ENCODE measurements around the gene RPL34.

DNA sequence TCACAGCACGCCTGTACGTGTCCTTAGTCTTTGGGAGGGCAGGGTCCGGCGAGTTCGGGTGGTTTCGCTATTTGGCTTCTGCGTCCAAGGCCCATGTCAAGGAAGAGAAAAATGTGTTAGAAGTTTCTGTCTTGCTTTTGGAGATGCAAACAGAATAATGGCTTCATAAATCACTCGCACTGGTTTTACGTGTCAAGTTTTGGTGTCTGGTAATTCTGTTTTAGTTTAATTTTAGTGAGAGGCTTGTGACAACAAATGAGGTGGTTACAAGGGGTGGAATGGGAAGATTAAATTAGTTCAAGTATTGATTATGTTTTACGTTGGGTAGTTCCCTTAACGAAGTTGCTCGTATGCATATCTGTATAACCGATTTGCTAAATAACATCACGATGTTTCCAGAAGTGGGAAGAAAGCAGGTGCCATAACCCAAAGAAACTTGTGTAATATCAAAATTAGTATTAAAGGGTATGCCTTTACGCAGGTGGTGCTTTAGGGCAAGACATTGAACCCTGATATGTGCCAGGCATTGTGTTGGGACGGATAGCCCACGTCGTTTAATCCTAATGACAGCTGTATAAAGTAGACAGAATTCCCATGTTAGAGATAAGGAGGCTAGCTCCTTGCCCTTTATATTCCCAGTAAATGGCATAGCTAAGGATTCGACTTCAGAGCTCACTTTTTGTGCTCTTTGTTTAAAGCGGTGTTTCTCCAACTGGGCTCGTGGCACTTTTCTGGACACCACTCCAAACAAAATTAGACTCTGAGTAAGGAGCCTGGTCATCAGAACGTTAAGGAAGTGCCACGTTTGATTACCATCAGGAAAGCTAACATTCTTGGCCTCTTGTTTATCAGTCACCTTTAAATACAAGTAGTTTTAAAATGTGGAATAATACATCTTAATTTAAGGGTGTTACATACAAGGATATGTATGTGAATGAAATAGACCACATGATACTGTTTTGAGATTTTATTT is 843 bp downstream of the RPL34 start:
- no peak for TF ChIP-seq RAD21 (IDR thresholded peaks at IDR 0.05 in 1 of 2, conservative IDR thresholded peaks at IDR 0.05 in 1 of 2; ENCODE audit: low read depth in 2 of 2, low read length in 2 of 2)
- no peak for TF ChIP-seq SRF (IDR thresholded peaks at IDR 0.05; ENCODE audit: low read depth, low read length)
- no peak for TF ChIP-seq POLR2A (IDR thresholded peaks at IDR 0.05; ENCODE audit: control extremely low read depth in 1 of 2, low read depth in 2 of 2, low read length in 2 of 2)
- TF ChIP-seq CTCF (IDR thresholded peaks at IDR 0.05; ENCODE audit: control extremely low read depth in 1 of 3, insufficient read depth in 1 of 3, low read depth in 1 of 3, low read length in 3 of 3), result no peak
- no peak for TF ChIP-seq CHD2 (IDR thresholded peaks at IDR 0.05; ENCODE audit: low read length)

Data from H1 (cell line).